Endothelial cell of umbilical vein (primary cell): ENCODE data around the gene MRPS14. TPM values are rescaled to one million over a fixed set of nuclear protein-coding genes. Genes with fewer than 3 reads are reported as not detected.

Experiments used
- BruUV-seq: library from RNA; stranded (reverse); fragments of 400-500 nt; replicated peaks from 2 replicates; lab custom pipeline; 2021; lab: Mats Ljungman, UMichigan
- CTCF ChIA-PET: fragments of 300-600, 350-600 bp; sonication (Branson Sonifier 250); formaldehyde crosslinking; loops from one replicate; lab custom pipeline; 2021; ENCODE audit warnings: antibody characterized with exemption, inconsistent platforms; lab: Charles Lee
- POLR2A ChIA-PET: fragments of 300-600, 350-600 bp; sonication (Branson Sonifier 250); formaldehyde crosslinking; loops from one replicate; lab custom pipeline; 2021; ENCODE audit warnings: antibody characterized with exemption, inconsistent platforms; lab: Charles Lee
- DNase-seq: peaks from one replicate; pipeline ENCODE4 v3.0.0-alpha.2; 2011; ENCODE audit warnings: low read depth, low spot score
- FAIRE-seq: peaks from 2 replicates; lab custom pipeline; 2011; peaks lifted over from hg19 to GRCh38; lab: Jason Lieb, UNC
- H2AFZ ChIP-seq: 2 replicates; pipeline ENCODE4 v1.6.0; 2012; ENCODE audit warnings: low read depth, low read length, control low read depth, inconsistent platforms
- H3K27ac ChIP-seq: 2 replicates; pipeline ENCODE4 v1.5.1; 2011; ENCODE audit warnings: low read depth, mild to moderate bottlenecking, control low read depth, low read length, moderate library complexity; ENCODE audit not compliant: insufficient read depth
- H3K27me3 ChIP-seq, 2 experiments: 2 replicates each; pipeline versions ENCODE4 v1.6.0 to v1.6.1; 2011; ENCODE audit warnings: low read length in 2 of 2, mixed read lengths in 1 of 2; ENCODE audit not compliant: control insufficient read depth in 2 of 2, insufficient read depth in 2 of 2
- H3K36me3 ChIP-seq, 2 experiments: 2 replicates in 1 of 2; 3 replicates in 1 of 2; pipeline ENCODE4 v1.5.1; 2011; ENCODE audit warnings: low read length in 2 of 2, mild to moderate bottlenecking in 1 of 2, moderate library complexity in 1 of 2; ENCODE audit not compliant: control insufficient read depth in 2 of 2, insufficient read depth in 2 of 2; ENCODE audit errors: extremely low read depth in 1 of 2
- H3K4me1 ChIP-seq: 3 replicates; pipeline ENCODE4 v1.5.1; 2011; ENCODE audit warnings: mild to moderate bottlenecking, low read length; ENCODE audit not compliant: control insufficient read depth, insufficient read depth; ENCODE audit errors: extremely low read depth
- H3K4me2 ChIP-seq: 2 replicates; pipeline ENCODE4 v1.6.1; 2011; ENCODE audit warnings: low read length, control low read depth, mixed read lengths; ENCODE audit not compliant: insufficient read depth
- H3K4me3 ChIP-seq, 3 experiments: fragments of 200-600 bp in 1 of 3; sonication (generic), shearing (Covaris generic) in 1 of 3; replicated peaks in 1 of 3; 2 replicates each; pipeline ENCODE4 v1.5.1; 2011 to 2016; ENCODE audit warnings: control low read depth in 3 of 3, low read length in 3 of 3, mild to moderate bottlenecking in 2 of 3, inconsistent platforms in 1 of 3, low read depth in 1 of 3, moderate library complexity in 1 of 3; ENCODE audit not compliant: insufficient read depth in 1 of 3
- H3K79me2 ChIP-seq: 2 replicates; pipeline ENCODE4 v1.6.0; 2012; ENCODE audit warnings: low read length, inconsistent platforms; ENCODE audit not compliant: control insufficient read depth, insufficient read depth
- H3K9ac ChIP-seq: replicated peaks from 2 replicates; pipeline ENCODE3; 2011; ENCODE audit warnings: low read length, control low read depth; ENCODE audit not compliant: insufficient read depth; ENCODE audit errors: extremely low read depth
- H3K9me1 ChIP-seq: replicated peaks from 3 replicates; pipeline ENCODE4 v1.6.0; 2011; ENCODE audit warnings: mild to moderate bottlenecking, low read length; ENCODE audit not compliant: control insufficient read depth, insufficient read depth; ENCODE audit errors: extremely low read depth
- H3K9me3 ChIP-seq: replicated peaks from 2 replicates; pipeline ENCODE4 v1.5.1; 2012; ENCODE audit warnings: low read length, inconsistent platforms; ENCODE audit not compliant: control insufficient read depth, insufficient read depth
- H4K20me1 ChIP-seq: replicated peaks from 2 replicates; pipeline ENCODE3; 2011; ENCODE audit warnings: mild to moderate bottlenecking, low read length; ENCODE audit not compliant: control insufficient read depth, insufficient read depth; ENCODE audit errors: extremely low read depth
- EZH2 ChIP-seq: IDR thresholded peaks from 2 replicates; pipeline ENCODE4 v1.6.1; 2012; ENCODE audit warnings: borderline replicate concordance, low read depth, mild to moderate bottlenecking, moderate library complexity, low read length, inconsistent platforms; ENCODE audit not compliant: severe bottlenecking
- FOS ChIP-seq: IDR thresholded peaks from 2 replicates; pipeline ENCODE4 v1.6.1; 2011; ENCODE audit warnings: mild to moderate bottlenecking, low read length, moderate library complexity, borderline replicate concordance; ENCODE audit not compliant: insufficient read depth
- GATA2 ChIP-seq: IDR thresholded peaks from 2 replicates; pipeline ENCODE4 v1.7.0; 2011; ENCODE audit warnings: low read depth, mild to moderate bottlenecking, moderate library complexity, mixed read lengths, low read length; ENCODE audit not compliant: insufficient read length, insufficient read depth
- JUN ChIP-seq: IDR thresholded peaks from 2 replicates; pipeline ENCODE4 v1.6.1; 2011; ENCODE audit warnings: borderline replicate concordance, low read depth; ENCODE audit not compliant: insufficient read length, insufficient read depth
- MAX ChIP-seq: IDR thresholded peaks from 2 replicates; pipeline ENCODE4 v1.6.1; 2011; ENCODE audit not compliant: insufficient read depth, insufficient read length
- MYC ChIP-seq: IDR thresholded peaks from one replicate; pipeline ENCODE4 v1.6.1; 2011; ENCODE audit warnings: mild to moderate bottlenecking, low read depth, low read length
- POLR2A ChIP-seq: IDR thresholded peaks from 2 replicates; pipeline ENCODE4 v1.6.1; 2012; ENCODE audit warnings: low read depth, mild to moderate bottlenecking, control low read depth, low read length
- POLR2AphosphoS5 ChIP-seq: IDR thresholded peaks from 2 replicates; pipeline ENCODE4 v1.6.1; 2012; ENCODE audit warnings: low read depth, mild to moderate bottlenecking, control low read depth, low read length, moderate library complexity; ENCODE audit not compliant: insufficient read depth
- dilution Hi-C: fragments of 300-500 bp; cut with MboI; formaldehyde crosslinking; loops from one replicate; pipeline ENCODE4 v1.15.0; 2019; ENCODE audit warnings: low sequenced_read_pairs; ENCODE audit not compliant: extremely low pct_ligation_motif_present
- intact Hi-C: fragments of 100-400 bp; cut with micrococcal nuclease; formaldehyde crosslinking; loops from one replicate; pipeline ENCODE4 v1.10.0; 2022
- polyA plus RNA-seq, 4 experiments: library from polyadenylated mRNA; depleted of rRNA in 3 of 4; stranded (reverse) in 3 of 4; unstranded in 1 of 4; fragments of >200 nt; gene quantifications; 2 replicates each; pipeline versions ENCODE4 v1.2.1 to v1.2.3, GENCODE V29; 2011 to 2012; ENCODE audit warnings: missing spikeins in 1 of 4
- total RNA-seq: library from RNA; stranded (reverse); gene quantifications from 2 replicates; pipeline ENCODE4 v1.2.3, GENCODE V29; 2021
- TF ChIP-seq, protein P1 (sequence below), 2 donors: IDR thresholded peaks; 1 replicate in 1 of 2; 2 replicates in 1 of 2; pipeline ENCODE4 v1.5.1; 2011; ENCODE audit warnings: low read length in 2 of 2, mild to moderate bottlenecking in 2 of 2, moderate library complexity in 2 of 2, control low read depth in 1 of 2, inconsistent platforms in 1 of 2, low read depth in 1 of 2; ENCODE audit not compliant: insufficient read depth in 1 of 2; ENCODE audit errors: extremely low read depth in 1 of 2

Gene MRPS14
- total and polyA plus RNA-seq, 2 donors (not counting 3 experiments of a cell fraction or from before 2014, with no cell fraction given), result 29.5 to 31.8 TPM

DNA sequence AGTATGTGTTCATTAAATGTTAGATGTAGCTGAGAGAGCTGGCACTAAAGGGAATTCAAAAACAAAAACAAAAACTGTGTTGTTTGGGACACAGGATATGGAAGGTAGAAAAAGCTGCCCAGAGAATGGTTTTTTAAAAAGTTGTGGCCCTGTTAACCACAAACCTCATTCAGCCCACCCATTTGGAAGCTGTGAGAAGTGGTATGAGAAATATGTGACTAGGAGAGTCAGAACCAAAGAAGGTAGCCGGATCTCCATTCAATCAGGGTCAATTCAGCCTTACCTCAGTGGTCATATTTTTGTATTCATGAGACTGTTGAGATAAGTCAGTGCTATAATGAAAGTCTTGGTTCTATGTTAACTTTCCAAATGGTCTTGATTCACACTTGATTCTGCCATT lies 53.2 kb downstream of the MRPS14 start:
- ChIA-PET CTCF (interaction anchor here (1.3 kb wide), 1 partner anchor 14 kb away, joined by 3 read pairs; no protein-coding TSS in a partner anchor), POLR2A (no interaction called here)
- H3K9me1 ChIP-seq, result no peaks in the 10 kb centered on the region
- dilution Hi-C loops (no loop called here), intact Hi-C loops (loop anchor here (2.0 kb wide), 2 partner anchors 21 to 53 kb away; partner anchors contain the start of gene MRPS14)
- H3K4me3 ChIP-seq, result no peak overlapping the region
- no TSS peak for BruUV-seq
- no peaks in the 10 kb centered on the region for H3K9me3 ChIP-seq
- no peaks in the 10 kb centered on the region for H3K27me3 ChIP-seq
- H4K20me1 ChIP-seq, result no peaks in the 10 kb centered on the region
- no peak overlapping the region for H2AFZ ChIP-seq
- H3K9ac ChIP-seq, result no peak overlapping the region
- peak; percentile 47 for FAIRE-seq
- DNase-seq, result no peak
- no peaks in the 10 kb centered on the region for H3K79me2 ChIP-seq
- no peak for TF ChIP-seq JUN
- no peak for TF ChIP-seq GATA2
- TF ChIP-seq POLR2AphosphoS5, result no peak
- no peak for TF ChIP-seq MYC
- TF ChIP-seq FOS, result no peak
- TF ChIP-seq, protein P1, sequence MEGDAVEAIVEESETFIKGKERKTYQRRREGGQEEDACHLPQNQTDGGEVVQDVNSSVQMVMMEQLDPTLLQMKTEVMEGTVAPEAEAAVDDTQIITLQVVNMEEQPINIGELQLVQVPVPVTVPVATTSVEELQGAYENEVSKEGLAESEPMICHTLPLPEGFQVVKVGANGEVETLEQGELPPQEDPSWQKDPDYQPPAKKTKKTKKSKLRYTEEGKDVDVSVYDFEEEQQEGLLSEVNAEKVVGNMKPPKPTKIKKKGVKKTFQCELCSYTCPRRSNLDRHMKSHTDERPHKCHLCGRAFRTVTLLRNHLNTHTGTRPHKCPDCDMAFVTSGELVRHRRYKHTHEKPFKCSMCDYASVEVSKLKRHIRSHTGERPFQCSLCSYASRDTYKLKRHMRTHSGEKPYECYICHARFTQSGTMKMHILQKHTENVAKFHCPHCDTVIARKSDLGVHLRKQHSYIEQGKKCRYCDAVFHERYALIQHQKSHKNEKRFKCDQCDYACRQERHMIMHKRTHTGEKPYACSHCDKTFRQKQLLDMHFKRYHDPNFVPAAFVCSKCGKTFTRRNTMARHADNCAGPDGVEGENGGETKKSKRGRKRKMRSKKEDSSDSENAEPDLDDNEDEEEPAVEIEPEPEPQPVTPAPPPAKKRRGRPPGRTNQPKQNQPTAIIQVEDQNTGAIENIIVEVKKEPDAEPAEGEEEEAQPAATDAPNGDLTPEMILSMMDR (IDR thresholded peaks at IDR 0.05; ENCODE audit: extremely low read depth in 1 of 2, insufficient read depth in 1 of 2, low read depth in 1 of 2, low read length in 2 of 2), result no peak
- no peak for TF ChIP-seq EZH2
- no peak for TF ChIP-seq MAX
- TF ChIP-seq POLR2A, result no peak
- no peak overlapping the region for H3K4me2 ChIP-seq
- peaks cover 28% of the 10 kb centered on the region for H3K4me1 ChIP-seq
- no peaks in the 10 kb centered on the region for H3K36me3 ChIP-seq
- no peak overlapping the region for H3K27ac ChIP-seq
